HepG2 (cell line): ENCODE results near the gene DCDC2. TPM values are rescaled to one million over a fixed set of nuclear protein-coding genes. Genes with fewer than 3 reads are reported as not detected.

Experiments
- BHLHE40 ChIP-seq: IDR thresholded peaks from 2 replicates; pipeline ENCODE4 v1.6.1; 2011; ENCODE audit warnings: low read length, improper control_type of control experiment
- MAFF ChIP-seq: IDR thresholded peaks from 2 replicates; pipeline ENCODE4 v1.6.1; 2011; ENCODE audit warnings: low read depth, low read length, improper control_type of control experiment
- MAZ ChIP-seq, 2 experiments: sonication (generic) in 1 of 2; formaldehyde crosslinking in 1 of 2; IDR thresholded peaks; 2 replicates each; pipeline versions ENCODE4 v1.5.0 to v1.6.1; 2012 to 2020; ENCODE audit warnings: low read depth in 2 of 2, mild to moderate bottlenecking in 2 of 2, borderline replicate concordance in 1 of 2, improper control_type of control experiment in 1 of 2, low read length in 1 of 2, missing genetic modification reagents in 1 of 2, moderate library complexity in 1 of 2
- MTF1 ChIP-seq: sonication (generic); formaldehyde crosslinking; IDR thresholded peaks from 2 replicates; pipeline ENCODE4 v1.5.0; 2020; ENCODE audit warnings: missing genetic modification reagents
- PCBP1 ChIP-seq: fragments of 200-400 bp; formaldehyde crosslinking; IDR thresholded peaks from 2 replicates; pipeline ENCODE4 v1.6.1; 2017; ENCODE audit warnings: mild to moderate bottlenecking, low read depth, low read length, borderline replicate concordance
- PHF20 ChIP-seq: sonication (generic); formaldehyde crosslinking; IDR thresholded peaks from 2 replicates; pipeline ENCODE4 v1.5.0; 2020; ENCODE audit warnings: mild to moderate bottlenecking, missing genetic modification reagents
- RBFOX2 ChIP-seq: fragments of 200-400 bp; formaldehyde crosslinking; IDR thresholded peaks from 2 replicates; pipeline ENCODE4 v1.6.1; 2017; ENCODE audit warnings: low read depth, mild to moderate bottlenecking, low read length
- SATB2 ChIP-seq: sonication (generic); formaldehyde crosslinking; IDR thresholded peaks from 2 replicates; pipeline ENCODE4 v1.5.0; 2020; ENCODE audit warnings: missing genetic modification reagents
- SP4 ChIP-seq: sonication (generic); formaldehyde crosslinking; IDR thresholded peaks from 2 replicates; pipeline ENCODE4 v1.8.1; 2023; ENCODE audit warnings: mild to moderate bottlenecking, missing genetic modification reagents
- STAT6 ChIP-seq: sonication (generic); formaldehyde crosslinking; IDR thresholded peaks from 2 replicates; pipeline ENCODE4 v1.4.0; 2020; ENCODE audit warnings: missing genetic modification reagents, mild to moderate bottlenecking, borderline replicate concordance
- TGIF2 ChIP-seq: IDR thresholded peaks from 2 replicates; pipeline ENCODE4 v1.6.1; 2016; ENCODE audit warnings: control low read depth, missing compliant biosample characterization
- ZFP82 ChIP-seq: sonication (generic); formaldehyde crosslinking; IDR thresholded peaks from 2 replicates; pipeline ENCODE4 v1.5.1; 2020; ENCODE audit warnings: mild to moderate bottlenecking, missing genetic modification reagents, borderline replicate concordance
- ZFYVE20 ChIP-seq: sonication (generic); formaldehyde crosslinking; IDR thresholded peaks from 2 replicates; pipeline ENCODE4 v1.8.0; 2023; ENCODE audit warnings: low read depth, mild to moderate bottlenecking, moderate library complexity, missing genetic modification reagents, borderline replicate concordance
- ZNF296 ChIP-seq: sonication (generic); formaldehyde crosslinking; conservative IDR thresholded peaks from 2 replicates; pipeline ENCODE4 v1.5.0; 2020; ENCODE audit warnings: mild to moderate bottlenecking, missing genetic modification reagents
- ZNF609 ChIP-seq: sonication (generic); formaldehyde crosslinking; IDR thresholded peaks from 2 replicates; pipeline ENCODE4 v1.4.0; 2020; ENCODE audit warnings: mild to moderate bottlenecking, missing genetic modification reagents, borderline replicate concordance
- ZNF629 ChIP-seq: sonication (generic); formaldehyde crosslinking; conservative IDR thresholded peaks from 2 replicates; pipeline ENCODE4 v1.5.0; 2020; ENCODE audit warnings: missing genetic modification reagents
- ZNF777 ChIP-seq: sonication (generic); formaldehyde crosslinking; IDR thresholded peaks from 2 replicates; pipeline ENCODE4 v1.4.0; 2020; ENCODE audit warnings: missing genetic modification reagents
- polyA plus RNA-seq, 8 experiments: library from polyadenylated mRNA; depleted of rRNA in 3 of 8; stranded (reverse) in 7 of 8; unstranded in 1 of 8; fragments of >200 nt; fragmentation: Illumina TruSeq in 4 of 8; extraction: Trizol in 4 of 8; gene quantifications; 2 replicates each; pipeline versions ENCODE4 v1.2.1 to v1.2.3, GENCODE V29; 2011 to 2016; ENCODE audit warnings: low read depth in 4 of 8, missing spikeins in 1 of 8, mixed read lengths in 1 of 8; ENCODE audit not compliant: insufficient read depth in 1 of 8
- total RNA-seq, 5 experiments: library from RNA; depleted of rRNA; stranded (reverse); fragments of >200 nt; fragmentation: Illumina TruSeq; extraction: Trizol; gene quantifications; 2 replicates each; pipeline ENCODE4 v1.2.3, GENCODE V29; 2016; ENCODE audit warnings: low read depth in 1 of 5
- TF ChIP-seq, protein P1 (sequence below): sonication (generic); formaldehyde crosslinking; IDR thresholded peaks from 2 replicates; pipeline ENCODE4 v1.4.0; 2020; ENCODE audit warnings: mild to moderate bottlenecking, missing genetic modification reagents
- TF ChIP-seq, protein P2 (sequence below): sonication (generic); formaldehyde crosslinking; IDR thresholded peaks from 2 replicates; pipeline ENCODE4 v1.5.1; 2020; ENCODE audit warnings: mild to moderate bottlenecking, moderate library complexity, missing genetic modification reagents

Gene DCDC2
- total and polyA plus RNA-seq, 2 of the 13 experiments (the other 11 are each of a cell fraction or from before 2014, with no cell fraction given): 9.0 to 36.2 TPM

GRCh38 chr6:24283043-24283985 lies 74.5 kb downstream of the DCDC2 start (continued):
- TF ChIP-seq, protein P1, sequence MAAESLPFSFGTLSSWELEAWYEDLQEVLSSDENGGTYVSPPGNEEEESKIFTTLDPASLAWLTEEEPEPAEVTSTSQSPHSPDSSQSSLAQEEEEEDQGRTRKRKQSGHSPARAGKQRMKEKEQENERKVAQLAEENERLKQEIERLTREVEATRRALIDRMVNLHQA: no peak
- TF ChIP-seq MAFF (0 out of 2 replicates have a peak, but pooled peaks have one; percentile 13), STAT6 (CRISPR knock-in tag) (no peak), MAZ (IDR thresholded peaks at IDR 0.05; ENCODE audit: borderline replicate concordance, low read depth, low read length) (no peak), MAZ (CRISPR knock-in tag; IDR thresholded peaks at IDR 0.05; ENCODE audit: low read depth) (no peak), ZNF777 (CRISPR knock-in tag) (no peak), ZNF296 (no peak), TGIF2 (CRISPR knock-in tag) (no peak; the same call in 1 of the 2 replicates), SP4 (CRISPR knock-in tag) (no peak), ZNF629 (CRISPR knock-in tag) (no peak), SATB2 (CRISPR knock-in tag) (no peak), PHF20 (CRISPR knock-in tag) (no peak), RBFOX2 (no peak), BHLHE40 (peak; percentile 73), ZFYVE20 (no peak), ZNF609 (CRISPR knock-in tag) (no peak), PCBP1 (no peak), MTF1 (CRISPR knock-in tag) (no peak), ZFP82 (CRISPR knock-in tag) (no peak)
- TF ChIP-seq, protein P2, sequence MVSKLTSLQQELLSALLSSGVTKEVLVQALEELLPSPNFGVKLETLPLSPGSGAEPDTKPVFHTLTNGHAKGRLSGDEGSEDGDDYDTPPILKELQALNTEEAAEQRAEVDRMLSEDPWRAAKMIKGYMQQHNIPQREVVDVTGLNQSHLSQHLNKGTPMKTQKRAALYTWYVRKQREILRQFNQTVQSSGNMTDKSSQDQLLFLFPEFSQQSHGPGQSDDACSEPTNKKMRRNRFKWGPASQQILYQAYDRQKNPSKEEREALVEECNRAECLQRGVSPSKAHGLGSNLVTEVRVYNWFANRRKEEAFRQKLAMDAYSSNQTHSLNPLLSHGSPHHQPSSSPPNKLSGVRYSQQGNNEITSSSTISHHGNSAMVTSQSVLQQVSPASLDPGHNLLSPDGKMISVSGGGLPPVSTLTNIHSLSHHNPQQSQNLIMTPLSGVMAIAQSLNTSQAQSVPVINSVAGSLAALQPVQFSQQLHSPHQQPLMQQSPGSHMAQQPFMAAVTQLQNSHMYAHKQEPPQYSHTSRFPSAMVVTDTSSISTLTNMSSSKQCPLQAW (CRISPR knock-in tag): 0 out of 2 replicates have a peak, but pooled peaks have one; percentile 30
